ENCODE data around the gene SOD1.

The SOD1 gene

GRCh38 chr21:31688603-31689368 is 29.3 kb downstream of the SOD1 start:
- H3K27ac ChIP-seq (ENCODE audit: extremely low read depth, low read depth, low read length), result no peak overlapping the region
- CTCF ChIA-PET, result interaction anchor here (0.5 to 1.4 kb wide), 5 partner anchors 11 to 889 kb away, joined by 3 to 6 read pairs (median 3); no protein-coding TSS in a partner anchor
- H3K9me3 ChIP-seq (ENCODE audit: control insufficient read depth, insufficient read depth, low read depth, low read length), result no peaks in the 10 kb centered on the region
- POLR2A ChIA-PET, result no interaction called here
- H3K4me1 ChIP-seq (ENCODE audit: control insufficient read depth, insufficient read depth, low read length), result no peaks in the 10 kb centered on the region
- peaks cover 81 to 92% of the 10 kb centered on the region in 2 experiments for H3K36me3 ChIP-seq (ENCODE audit: control insufficient read depth in 2 of 2, insufficient read depth in 1 of 2, low read length in 2 of 2)
- TF ChIP-seq PRDM2 (tag by site-specific recombination; IDR thresholded peaks at IDR 0.05; ENCODE audit: borderline replicate concordance) (no peak), ZNF214 (tag by site-specific recombination; IDR thresholded peaks at IDR 0.05; ENCODE audit: borderline replicate concordance) (no peak), ZNF670 (tag by site-specific recombination; IDR thresholded peaks at IDR 0.05; ENCODE audit: low read depth) (no peak), ZNF311 (tag by site-specific recombination; IDR thresholded peaks at IDR 0.05; ENCODE audit: borderline replicate concordance) (no peak)
- no peak overlapping the region for H3K4me3 ChIP-seq (ENCODE audit: low read depth, low read length)

- Histone ChIP-seq H3K4me3 (ENCODE audit: low read depth, low read length) (no peak overlapping the region), H3K36me3 (ENCODE audit: control insufficient read depth in 2 of 2, insufficient read depth in 1 of 2, low read length in 2 of 2) (peaks cover 74 to 92% of the 10 kb centered on the region in 2 experiments), H3K4me1 (ENCODE audit: control insufficient read depth, insufficient read depth, low read length) (no peaks in the 10 kb centered on the region), H3K27ac (ENCODE audit: extremely low read depth, low read depth, low read length) (no peak overlapping the region), H3K9me3 (ENCODE audit: control insufficient read depth, insufficient read depth, low read depth, low read length) (no peaks in the 10 kb centered on the region)
- ChIA-PET POLR2A (no interaction called here), CTCF (interaction anchor here (0.6 kb wide), 3 partner anchors 8 to 1977 kb away, joined by 3 to 6 read pairs (median 3); no protein-coding TSS in a partner anchor)
- no peak for TF ChIP-seq ZBTB7A (tag by site-specific recombination; IDR thresholded peaks at IDR 0.05; ENCODE audit: low read depth)
- peak; percentile 17; the same call in 1 of the 2 replicates for TF ChIP-seq ZNF202 (tag by site-specific recombination; IDR thresholded peaks at IDR 0.05; ENCODE audit: borderline replicate concordance)
These were observed 33.7 kb downstream of the SOD1 start for GRCh38 chr21:31693222-31693621.

- POLR2A ChIA-PET, result no interaction called here
- Histone ChIP-seq H3K27ac (ENCODE audit: extremely low read depth, low read depth, low read length) (no peak overlapping the region), H3K4me1 (ENCODE audit: control insufficient read depth, insufficient read depth, low read length) (no peaks in the 10 kb centered on the region), H3K4me3 (ENCODE audit: low read depth, low read length) (no peak overlapping the region), H3K36me3 (ENCODE audit: control insufficient read depth in 2 of 2, insufficient read depth in 1 of 2, low read length in 2 of 2) (peaks cover 81 to 91% of the 10 kb centered on the region in 2 experiments), H3K9me3 (ENCODE audit: control insufficient read depth, insufficient read depth, low read depth, low read length) (no peaks in the 10 kb centered on the region)
- CTCF ChIA-PET, result no interaction called here
- no peak for TF ChIP-seq PRDM2 (tag by site-specific recombination; IDR thresholded peaks at IDR 0.05; ENCODE audit: borderline replicate concordance)
- TF ChIP-seq ZNF654 (tag by site-specific recombination; IDR thresholded peaks at IDR 0.05; ENCODE audit: low read depth), result no peak
- no peak for TF ChIP-seq ZNF24 (tag by site-specific recombination; IDR thresholded peaks at IDR 0.05)
- no peak for TF ChIP-seq ZNF398 (tag by site-specific recombination; IDR thresholded peaks at IDR 0.05)
- no peak for TF ChIP-seq ZSCAN23 (tag by site-specific recombination; IDR thresholded peaks at IDR 0.05)
- TF ChIP-seq ZFP41 (tag by site-specific recombination; IDR thresholded peaks at IDR 0.05; ENCODE audit: borderline replicate concordance), result no peak
- no peak for TF ChIP-seq ZNF777 (tag by site-specific recombination; IDR thresholded peaks at IDR 0.05; ENCODE audit: borderline replicate concordance)
- TF ChIP-seq ZIC2 (tag by site-specific recombination; IDR thresholded peaks at IDR 0.05), result no peak
- no peak for TF ChIP-seq PRDM1 (tag by site-specific recombination; IDR thresholded peaks at IDR 0.05)
- TF ChIP-seq MYNN (tag by site-specific recombination; IDR thresholded peaks at IDR 0.05; ENCODE audit: borderline replicate concordance), result no peak
- TF ChIP-seq ZNF624 (tag by site-specific recombination; IDR thresholded peaks at IDR 0.05), result no peak
These were observed 36.9 kb downstream of the SOD1 start for GRCh38 chr21:31696424-31696823.

Data from HEK293 (cell line).